Sigmoid colon (tissue), 4 donors: ENCODE measurements around the gene KLHL2.
"Not testable (repeated sequence)": the region's sequence is repeated elsewhere in the genome, so short reads cannot be mapped to it uniquely, and the experiment has no call there.

ENCODE experiments used
- CTCF ChIP-seq, 4 experiments: fragments of 450-650 bp in 3 of 4; fragments of 200-600 bp in 1 of 4; IDR thresholded peaks; one replicate each; pipeline ENCODE4 v1.5.1; 2016 to 2019; ENCODE audit warnings: antibody characterized with exemption in 4 of 4, mild to moderate bottlenecking in 3 of 4, moderate library complexity in 2 of 4
- EP300 ChIP-seq, 4 donors: sonication (generic); formaldehyde crosslinking; IDR thresholded peaks; one replicate each; pipeline ENCODE4 v1.6.1; 2017; ENCODE audit warnings: antibody characterized with exemption in 4 of 4

DNA sequence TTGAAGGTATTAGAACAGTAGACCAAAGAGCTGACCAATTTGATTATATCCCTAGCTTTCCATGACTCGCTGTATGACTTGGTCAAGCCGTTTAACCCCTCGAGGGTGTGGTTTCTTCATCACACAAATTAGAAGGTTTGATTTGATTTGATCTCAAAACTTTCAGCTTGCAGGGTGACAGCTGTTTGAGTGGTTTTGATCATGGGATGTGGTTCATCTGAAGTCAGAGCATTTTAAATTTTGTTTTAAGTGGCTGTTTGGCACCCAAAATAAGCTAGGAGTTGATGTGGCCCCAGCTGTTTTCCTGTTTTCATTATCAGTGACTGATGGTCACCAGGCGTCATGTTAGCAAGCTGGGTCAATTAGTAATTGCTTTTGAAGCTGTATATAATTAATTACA, 52.4 kb downstream of the KLHL2 start:
- TF ChIP-seq CTCF, EP300 (IDR thresholded peaks at IDR 0.05): not testable (repeated sequence)
